ENCODE results near the gene ROBO1.

The ROBO1 gene

GRCh38 chr3:78569804-78570203, 1198.0 kb downstream of the ROBO1 start:
- no peak for DNase-seq

- no peak for DNase-seq
Measured at GRCh38 chr3:78565712-78566111, 1202.1 kb downstream of the ROBO1 start.

- DNase-seq, result no peak
Measured at GRCh38 chr3:78562328-78562727, 1205.5 kb downstream of the ROBO1 start.

All from NCI-H345 (cell line).